GM04503 (cell line): ENCODE results near the gene DLG2.
A peak's percentile ranks its signal among the peaks of the same experiment; 100 is the strongest.

ENCODE experiments used
- DNase-seq: peaks from one replicate; pipeline ENCODE4 v3.0.0-alpha.2; 2012; ENCODE audit warnings: low read depth

The DLG2 gene

DNA sequence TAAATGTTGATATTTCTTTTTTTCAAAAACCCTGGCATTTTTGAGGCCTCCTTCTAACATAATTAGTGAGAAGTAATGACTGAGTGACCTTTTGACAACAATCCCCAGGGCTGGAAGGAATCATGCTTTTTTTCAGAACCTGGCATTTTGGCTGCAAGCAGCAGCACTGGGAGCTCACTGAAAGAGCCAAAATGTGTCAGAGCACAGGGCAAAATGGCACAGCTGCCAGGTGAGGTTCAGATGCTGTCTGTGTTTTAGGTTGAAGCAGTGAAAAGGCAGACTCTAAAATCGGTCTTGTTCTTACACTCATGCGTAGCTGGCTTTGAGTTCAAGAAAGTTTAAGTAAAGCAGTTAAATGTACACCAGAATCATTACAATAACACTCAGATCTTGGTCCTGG lies 1063.8 kb downstream of the DLG2 start:
- no peak for DNase-seq

DNA sequence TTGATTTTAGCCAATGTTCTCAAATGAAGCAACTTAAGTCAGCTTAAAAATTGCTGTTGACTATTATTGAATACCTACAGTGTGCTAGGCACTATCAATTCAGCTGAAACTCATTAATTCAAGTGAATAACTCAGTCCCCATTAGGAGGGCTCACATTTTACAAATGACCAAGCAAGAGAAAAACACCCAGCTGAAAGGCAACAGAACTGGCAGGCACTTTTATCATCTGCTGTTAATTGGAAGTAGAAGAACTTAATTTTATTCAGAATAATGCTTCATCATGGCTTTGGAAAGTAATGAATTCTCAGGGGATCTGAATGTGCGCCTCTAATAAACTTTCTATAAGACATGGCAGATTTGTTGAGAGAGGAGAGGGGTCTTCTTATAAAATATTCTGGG lies 1066.9 kb downstream of the DLG2 start:
- DNase-seq = no peak

DNA sequence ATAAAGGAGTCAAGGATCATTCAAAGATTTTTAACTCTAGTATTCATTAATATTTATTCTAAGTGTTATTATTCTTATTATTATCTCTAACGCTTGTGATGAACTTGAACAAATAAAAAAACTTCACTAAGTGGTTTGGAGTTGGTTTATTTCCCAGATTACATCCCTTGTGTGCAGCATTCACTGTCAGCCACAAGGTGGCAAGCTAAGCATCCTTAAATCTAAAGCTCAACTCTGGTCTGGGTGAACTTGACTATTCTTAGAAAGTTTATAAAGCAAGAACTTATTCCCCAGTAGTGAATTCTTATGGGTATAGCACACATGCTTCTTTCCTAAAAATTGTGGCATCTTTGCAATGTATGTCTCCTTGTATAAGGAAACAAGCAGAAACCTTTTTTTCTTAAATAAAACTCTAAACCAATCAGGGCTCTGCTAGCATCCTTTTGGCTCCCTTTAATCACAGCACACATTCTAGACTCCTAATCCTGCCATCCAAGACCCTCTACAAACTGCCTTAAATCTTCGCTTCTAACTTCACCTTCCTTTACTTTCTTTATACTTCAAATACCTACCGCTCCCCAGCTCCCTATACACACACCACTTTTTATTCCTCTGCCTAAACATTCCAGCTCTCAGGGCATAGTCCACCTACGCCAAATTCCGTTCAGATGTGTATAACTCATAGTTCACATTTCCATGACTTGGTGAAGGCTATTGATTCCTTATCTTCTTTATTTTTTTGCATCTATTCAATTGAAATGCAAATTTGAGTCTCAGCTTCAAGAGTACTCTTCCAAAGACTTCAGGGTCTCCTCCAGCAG lies 1068.8 kb downstream of the DLG2 start:
- DNase-seq = no peak

DNA sequence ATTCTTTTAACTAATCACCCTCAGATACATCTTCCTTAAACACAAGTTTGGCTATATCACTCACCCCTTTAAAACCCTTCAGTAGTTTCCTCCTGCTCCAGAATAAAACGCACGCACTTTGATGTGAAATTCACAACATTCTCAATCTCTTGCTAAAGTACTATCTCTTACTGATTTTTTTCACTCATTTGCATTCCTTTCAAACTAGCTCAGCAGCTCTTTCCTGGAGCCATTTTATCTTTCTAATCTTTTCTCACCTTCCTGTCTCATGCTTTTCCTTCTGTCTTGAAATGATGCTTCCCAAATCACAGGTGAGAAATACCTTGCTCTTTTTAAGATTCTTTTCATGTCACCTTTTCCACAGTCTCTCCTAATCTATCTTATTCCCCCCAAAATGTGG lies 1074.4 kb downstream of the DLG2 start:
- no peak for DNase-seq

DNA sequence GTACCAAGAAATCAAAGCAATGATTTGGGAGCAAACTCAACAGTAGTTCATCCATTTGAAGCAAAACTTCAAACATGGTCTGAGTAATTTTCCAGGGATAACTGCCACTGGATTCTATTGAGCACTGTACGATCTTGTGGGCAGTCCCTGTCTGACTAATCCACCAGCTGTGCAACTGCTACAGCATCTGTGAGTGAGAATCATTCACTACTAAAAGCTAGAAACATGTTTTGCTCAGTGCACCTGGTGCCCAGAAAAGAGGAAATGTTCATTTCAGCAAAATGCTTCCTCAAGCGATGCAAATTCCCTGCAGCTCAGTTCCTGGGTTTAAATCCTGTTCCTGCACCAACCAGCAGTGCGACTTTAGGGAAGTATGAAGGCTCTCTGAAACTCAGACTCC lies 1077.9 kb downstream of the DLG2 start:
- DNase-seq = no peak

DNA sequence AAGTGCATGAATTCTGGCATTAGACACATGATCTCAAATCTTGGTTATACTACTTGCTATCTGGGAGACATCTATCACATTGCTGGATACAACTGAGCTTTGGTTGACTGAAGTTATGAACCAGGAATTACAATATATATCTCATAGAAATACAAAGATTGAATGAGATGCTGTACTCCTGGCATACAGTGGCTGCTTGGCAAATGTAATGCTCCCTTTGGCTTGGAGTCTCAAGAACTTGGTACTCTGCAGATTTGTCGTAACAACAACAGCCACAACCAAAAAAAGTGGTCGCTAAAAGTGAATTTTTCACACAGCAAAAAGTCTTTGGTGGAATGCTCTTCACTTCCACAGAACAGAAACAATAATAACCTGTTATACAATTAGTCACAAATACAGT lies 1082.6 kb downstream of the DLG2 start:
- DNase-seq = no peak

DNA sequence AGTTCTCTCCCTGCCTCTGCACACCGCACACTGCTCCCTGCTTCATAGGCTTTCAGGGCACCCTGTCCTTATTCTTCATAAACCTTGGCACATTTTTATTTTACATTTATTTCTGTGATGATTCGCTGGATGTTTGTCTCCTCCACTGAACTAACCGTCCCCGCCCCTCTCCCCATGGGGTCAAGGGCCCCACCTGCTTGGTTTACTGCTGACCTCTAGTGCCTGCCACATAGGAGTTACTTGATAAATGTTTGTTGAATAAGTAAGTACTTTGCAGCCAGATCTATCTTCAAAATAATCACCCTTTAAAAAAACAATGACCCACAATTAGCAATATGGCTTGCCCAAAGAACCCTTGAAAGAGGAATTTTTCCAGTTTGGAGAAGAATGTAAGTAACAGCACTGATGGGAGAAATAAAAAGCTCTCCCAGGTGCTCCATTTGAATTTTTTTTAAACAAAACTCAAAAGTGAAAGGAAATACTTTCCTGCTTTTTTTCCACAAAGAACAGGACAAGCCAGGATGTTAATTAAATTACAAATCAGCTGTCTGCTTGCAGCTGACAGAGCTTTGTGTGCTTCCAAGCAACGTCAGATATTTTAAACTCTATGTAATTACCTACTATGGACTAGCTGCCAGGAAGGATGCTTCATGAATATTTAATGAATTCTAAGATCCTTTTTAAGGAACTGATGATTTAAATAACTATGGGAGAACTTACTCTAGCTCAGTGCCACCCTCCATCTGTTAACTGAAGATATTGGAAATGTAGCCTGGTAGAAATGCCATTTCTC lies 1083.6 kb downstream of the DLG2 start:
- no peak for DNase-seq

DNA sequence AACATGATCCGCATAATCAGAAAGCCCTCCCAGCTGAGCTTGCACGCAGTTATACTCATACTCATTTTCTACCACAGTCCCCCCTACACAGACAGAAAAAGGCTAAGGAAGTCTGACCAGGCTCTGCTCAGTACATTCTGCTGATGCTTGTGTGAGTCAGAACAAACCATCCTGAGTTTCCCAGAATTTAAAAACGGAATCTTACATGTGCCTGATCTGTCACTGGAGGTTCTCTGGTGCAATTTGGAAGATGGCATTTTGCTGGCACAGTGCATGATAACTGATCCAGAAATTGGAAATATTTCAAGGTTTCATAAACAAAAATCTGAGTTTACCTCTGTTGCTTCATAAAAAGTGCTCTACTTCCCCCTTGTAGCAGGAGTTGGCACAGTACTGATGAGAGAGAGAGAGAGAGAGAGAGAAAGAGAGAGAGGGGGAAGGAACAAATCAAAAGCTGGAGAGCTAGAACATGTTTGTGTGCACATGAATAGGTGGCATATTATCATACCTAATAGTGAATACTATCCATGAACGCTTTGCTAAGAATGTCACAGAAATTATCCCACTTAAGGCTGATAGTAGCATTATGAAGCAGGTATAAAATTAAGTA lies 1085.3 kb downstream of the DLG2 start:
- no peak for DNase-seq

DNA sequence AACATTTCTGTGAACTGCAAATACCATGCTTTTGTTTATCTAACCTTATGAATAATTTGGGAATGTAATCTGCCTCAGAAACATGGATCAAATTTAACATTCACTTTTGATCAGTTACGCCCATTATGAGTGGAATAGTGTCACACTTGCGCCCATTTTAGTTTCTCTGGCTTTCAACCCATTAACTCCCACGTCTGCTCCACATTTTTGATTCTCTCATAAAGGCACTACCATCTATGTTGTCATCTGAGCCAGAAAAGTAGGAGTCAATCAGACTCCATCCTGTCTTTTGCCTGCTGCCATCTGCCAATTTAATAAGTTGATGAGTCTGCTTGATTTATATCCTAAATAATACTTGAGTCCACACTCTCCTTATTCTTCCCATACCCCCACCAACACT lies 1090.7 kb downstream of the DLG2 start:
- no peak for DNase-seq

DNA sequence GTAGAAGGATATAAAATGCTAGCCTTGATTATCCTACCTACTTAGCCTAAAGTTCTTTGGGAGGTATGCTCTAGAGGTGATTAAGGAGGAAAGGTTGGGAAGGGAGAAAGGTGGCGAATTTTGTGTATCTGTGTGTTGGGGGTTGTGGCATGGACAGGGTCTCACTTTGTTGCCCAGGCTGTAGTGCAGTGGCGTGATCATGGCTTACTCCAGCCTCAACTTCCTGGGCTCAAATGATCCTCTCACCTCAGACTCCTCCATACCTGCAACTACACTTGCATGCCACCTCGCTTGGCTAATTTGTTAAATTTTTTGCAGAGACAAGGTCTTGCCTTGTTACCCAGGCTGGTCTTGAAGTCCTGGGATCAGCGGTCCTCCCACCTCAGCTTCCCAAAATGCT lies 1094.8 kb downstream of the DLG2 start:
- no peak for DNase-seq

DNA sequence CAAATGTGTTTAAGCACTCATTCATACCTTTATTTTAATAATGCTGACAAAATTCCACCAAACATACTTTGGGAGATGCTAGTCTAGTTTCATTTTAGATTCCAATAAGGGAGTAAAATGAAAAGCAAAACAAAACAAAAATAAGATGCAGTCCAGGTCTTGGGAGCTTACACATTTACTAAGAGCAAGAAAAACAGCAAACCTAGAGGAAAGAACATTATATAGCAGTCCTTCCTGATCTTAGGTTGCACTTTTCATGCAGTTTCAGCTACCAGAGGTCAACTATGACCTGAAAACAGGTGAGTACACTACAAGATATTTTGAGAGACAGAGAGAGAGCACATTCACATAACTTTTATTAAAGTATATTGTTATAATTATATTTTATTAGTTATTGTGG lies 1100.9 kb downstream of the DLG2 start:
- no peak for DNase-seq

DNA sequence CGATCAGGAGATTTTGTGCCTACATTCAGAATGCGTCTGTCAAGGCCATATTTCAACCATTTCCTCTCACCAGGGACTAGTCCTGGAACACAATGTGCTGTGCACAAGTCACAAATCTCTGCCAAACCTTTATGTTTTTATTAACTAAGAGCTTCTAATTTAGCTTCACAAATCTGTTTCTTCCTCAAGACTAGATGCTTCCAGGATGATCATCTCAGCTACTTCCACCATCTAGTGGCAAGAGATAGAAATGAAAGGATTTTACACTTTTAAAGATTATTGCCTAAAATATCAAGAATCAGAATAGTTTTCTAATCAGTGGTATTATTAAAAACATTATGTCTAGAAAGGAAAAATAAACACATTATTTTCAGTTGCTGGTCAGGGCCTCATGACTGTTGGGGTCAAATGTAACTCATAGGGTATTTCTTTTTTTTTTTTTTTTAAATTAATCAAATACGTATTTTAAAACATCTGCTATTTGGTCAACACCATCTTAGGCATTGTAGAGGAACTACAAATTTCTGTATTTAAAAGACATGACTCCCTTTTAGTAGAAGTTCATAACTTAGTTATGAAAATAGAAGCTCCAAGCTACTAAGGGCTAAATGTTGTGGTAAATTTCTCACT lies 1102.6 kb downstream of the DLG2 start:
- DNase-seq = no peak

DNA sequence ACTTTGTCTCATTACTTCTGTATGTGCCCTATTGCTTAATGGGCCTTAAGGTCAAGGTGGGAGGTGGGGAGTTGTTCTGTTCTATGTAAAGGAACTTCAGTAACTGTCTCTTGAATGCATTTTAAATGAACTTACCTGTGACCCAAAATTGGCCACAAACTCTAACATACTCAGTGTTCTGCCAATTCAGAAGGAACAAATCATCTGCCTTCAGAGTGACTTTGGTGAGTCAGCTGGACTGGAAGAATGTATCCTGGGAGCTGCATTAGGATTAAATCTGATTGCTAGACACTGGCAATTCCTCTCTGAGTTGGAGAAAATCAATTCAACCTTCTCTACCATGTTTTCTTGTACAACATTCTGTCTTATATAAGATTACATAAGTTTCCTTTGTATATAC lies 1104.8 kb downstream of the DLG2 start:
- no peak for DNase-seq

DNA sequence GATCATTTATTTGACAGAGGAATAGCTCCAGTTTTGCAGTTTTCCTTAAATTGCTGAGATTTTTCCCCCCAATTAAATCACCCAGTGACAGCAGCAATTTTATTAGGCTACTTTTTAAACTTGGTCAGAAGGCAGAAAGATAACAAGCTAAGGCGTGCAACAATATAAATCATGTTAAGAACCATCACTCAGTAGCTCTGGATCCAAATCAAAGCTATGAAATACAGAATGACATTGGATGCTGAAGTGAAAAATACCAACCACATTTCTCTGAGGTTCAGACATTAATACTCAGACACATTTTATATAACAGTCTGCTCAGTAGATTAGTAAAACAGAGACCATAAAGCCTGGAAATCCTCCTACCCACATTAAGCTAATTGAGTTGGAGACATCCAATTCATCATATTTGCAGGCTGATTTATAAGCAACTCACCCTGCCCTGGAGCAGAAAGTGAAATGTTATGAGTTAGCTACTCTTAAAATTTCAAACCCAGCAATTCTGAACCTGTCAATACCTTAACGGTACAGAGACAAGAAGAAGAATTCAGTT lies 1108.4 kb downstream of the DLG2 start:
- no peak for DNase-seq

DNA sequence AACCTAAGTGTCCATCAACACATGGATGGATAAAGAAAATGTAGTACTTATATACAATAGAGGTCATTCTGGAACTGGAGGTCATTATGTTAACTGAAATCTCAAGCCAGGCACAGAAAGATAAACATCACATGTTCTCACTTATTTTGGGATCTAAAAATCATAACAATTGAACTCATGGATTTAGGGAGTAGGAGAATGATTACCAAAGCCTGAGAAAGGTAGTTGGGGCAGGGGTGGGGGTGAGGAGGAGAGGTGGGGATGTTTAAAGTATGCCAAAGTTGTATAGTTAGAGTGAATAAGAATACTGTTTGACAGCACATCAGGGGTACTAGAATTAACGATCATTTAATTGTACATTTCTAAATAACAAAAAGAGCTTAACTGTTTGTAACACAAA lies 1112.7 kb downstream of the DLG2 start:
- DNase-seq = no peak

DNA sequence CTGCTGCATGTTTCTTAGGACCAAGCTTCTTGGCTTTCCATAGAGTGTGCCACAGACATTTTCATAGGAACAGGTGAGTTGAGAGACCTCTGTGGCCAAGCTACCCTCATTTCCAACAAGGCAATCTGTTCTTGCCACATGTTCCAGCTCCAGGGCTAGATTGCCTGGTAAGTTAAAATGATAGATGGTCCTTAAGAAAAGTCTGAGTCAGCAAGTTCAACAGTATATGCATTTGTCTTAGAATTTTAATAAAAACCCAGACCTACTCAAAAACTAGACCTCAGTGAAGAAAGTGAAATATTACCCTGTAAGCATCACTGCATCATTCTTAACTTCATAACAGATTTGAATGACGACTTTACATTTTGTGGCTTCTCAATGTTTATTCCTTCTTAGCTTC lies 1123.6 kb downstream of the DLG2 start:
- DNase-seq = no peak

DNA sequence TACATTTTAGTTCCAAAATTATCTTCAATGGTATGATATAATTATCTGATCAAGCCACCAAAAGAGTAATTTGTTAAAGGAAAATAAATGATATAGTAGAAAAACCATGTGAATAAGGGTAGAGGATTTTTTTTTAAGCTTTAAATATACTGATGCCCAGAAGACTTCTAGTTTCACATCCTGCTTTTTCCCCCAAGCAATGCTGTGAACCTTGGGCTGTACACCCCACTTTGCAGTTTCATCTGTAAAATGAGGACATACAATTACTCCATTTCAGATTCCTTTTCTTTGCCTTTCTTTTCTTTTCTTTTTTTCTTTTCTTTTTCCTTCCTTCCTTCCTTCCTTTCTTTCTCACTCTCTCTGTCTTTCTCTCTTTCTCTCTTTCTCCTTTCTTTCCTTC lies 1125.4 kb downstream of the DLG2 start:
- no peak for DNase-seq

DNA sequence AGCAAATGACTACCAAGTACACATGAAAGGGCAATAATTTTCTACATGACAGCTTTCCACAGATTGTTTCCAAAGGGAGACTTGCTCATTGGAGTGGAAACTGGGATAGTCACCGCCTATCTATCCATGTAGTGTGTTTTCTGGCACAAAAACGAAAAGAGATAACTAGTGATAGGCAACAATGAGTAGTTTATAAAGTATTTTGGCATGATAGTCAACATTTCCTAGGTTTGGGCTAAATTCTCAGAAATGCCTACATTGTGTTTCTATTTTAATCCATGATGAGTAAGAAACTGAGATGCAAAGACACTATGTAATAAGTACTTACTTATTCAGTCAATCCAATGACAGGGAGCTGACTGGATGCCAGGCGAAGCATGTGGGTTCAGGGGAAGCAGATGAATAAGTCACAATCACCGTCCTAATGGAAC lies 1129.1 kb downstream of the DLG2 start:
- peak; percentile 44 for DNase-seq

DNA sequence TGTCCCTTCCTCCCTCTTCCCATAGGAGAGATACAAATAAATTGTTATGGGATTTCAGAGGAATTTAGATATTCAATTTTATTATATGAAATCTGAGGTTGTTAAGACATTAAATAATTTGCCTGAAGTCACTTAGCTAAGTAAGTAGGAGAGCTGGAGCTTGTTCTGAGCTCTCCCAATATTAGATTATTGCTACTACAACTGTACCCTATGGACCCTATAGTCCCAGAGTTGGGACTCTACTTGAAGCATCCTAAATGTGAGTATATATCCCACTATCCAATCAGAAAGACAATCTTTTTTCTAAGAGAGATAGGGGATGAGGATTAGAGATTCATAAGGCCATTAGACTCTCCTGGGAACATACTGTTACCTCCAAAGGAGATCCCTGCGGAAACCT lies 1130.0 kb downstream of the DLG2 start:
- no peak for DNase-seq

DNA sequence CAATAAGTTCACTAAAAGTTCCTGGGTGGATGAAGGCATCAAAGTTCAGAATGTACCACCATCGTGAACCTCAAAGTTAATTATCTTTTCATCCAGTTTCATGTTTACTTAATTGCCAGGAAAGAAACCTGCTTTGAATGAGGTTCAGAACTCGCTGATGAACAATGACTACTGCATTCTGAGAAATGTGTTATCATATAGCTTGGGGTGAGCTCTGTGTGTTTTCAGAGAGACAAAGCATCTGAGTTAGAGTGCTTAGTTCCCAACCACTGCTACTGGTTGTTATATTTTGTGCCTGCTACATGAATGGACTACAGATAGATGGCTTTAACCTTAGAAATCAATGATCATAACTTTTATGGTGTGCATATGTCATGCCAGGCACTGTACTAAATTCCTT lies 1131.0 kb downstream of the DLG2 start:
- DNase-seq = no peak

DNA sequence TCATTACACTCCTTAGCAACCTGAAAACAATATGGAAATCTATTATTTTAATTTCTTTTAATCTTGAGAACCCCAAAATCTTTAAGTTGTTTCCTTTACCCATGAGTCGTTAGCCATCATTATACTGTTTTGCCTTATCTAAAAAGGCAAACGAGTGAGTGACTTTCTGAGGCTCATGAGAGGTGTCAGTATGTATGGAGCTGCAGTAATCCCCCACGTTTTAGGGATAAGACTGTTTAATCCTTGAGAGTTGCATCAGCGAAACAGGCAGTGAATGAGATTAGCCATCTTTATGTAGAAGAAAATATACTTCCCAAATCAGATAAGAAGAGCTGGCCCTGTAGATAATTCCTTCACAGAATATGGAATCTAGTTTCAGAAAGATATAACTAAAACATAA lies 1147.0 kb downstream of the DLG2 start:
- DNase-seq = no peak

DNA sequence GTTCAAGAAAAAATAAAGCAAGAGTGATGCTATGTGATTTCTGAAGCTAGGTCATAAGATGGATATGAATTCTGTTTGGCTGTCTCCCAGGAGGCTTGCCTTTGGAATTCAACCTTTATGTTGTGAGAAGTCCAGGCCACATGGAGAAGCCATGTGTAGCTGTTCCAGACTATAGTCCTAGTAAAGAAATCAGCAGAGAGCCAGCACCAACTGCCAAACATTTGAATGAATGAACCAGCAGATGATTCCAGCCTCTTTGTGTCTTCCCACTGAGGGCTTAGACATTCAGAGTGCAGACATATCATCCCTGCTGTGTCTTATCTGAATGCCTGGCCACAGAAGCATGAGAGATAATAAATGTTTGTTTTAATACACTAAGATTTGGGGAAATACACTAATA lies 1150.6 kb downstream of the DLG2 start:
- DNase-seq = no peak
